ENCODE measurements around the gene PDCD4. TPM values are rescaled to one million over a fixed set of nuclear protein-coding genes. Genes with fewer than 3 reads are reported as not detected.

The PDCD4 gene
- total and polyA plus RNA-seq, 2 of the 4 experiments (the other 2 are of a cell fraction), result 10.9 to 49.7 TPM

DNA sequence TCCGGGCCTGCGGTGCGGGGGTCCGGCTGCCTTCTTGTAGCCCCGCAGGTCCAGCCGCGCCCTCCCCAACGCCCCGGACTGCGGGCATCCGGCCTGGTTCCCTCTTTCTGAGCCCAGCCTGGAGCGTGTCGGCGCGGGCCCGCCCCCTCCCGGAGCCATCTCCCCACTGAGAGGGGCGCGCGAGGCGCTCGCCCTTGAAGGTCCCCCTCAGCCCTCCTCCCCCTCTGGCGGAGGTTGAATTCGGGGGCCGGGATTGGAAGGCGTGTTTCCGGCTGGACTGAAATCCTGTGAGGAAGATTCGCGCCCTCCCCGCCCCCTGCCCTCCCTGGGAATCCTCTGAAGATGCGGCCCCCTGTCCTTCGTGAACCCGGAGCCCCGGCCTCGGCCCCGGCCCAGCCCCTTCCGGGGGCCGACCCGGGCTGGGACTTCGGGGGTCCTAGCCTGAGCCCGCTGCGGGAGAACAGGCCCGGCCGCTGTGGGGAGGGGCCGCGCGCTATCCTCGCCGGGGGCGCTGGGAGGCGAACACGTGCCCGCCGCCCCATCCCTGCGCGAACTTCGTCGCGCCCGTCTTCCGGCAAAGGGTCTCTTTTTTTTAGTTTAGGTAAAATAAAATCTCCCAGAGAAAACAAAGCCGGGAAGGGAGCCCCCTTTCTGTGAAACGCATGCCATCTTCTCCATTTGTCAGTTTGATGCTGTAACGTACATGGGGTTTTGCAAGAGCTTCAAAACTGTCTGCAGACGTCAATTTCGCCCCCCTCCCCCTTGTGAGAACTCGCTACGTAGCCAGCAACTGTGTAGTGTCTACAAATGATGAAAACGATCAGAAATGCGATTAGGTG lies 636 bp downstream of the PDCD4 start:
- intact Hi-C loops (cut with micrococcal nuclease) (loop anchor here (2.0 to 5.0 kb wide), 3 partner anchors 70 to 260 kb away; no protein-coding TSS in a partner anchor), dilution Hi-C loops (cut with HindIII; ENCODE audit: low sequenced_read_pairs, unreplicated experiment) (no loop called here), in situ Hi-C loops (cut with MboI; ENCODE audit: low sequenced_read_pairs) (no loop called here)
- H2BK120ac ChIP-seq (ENCODE audit: low read depth, low read length), result peak overlapping the region; percentile 21; the same call in 1 of the 2 replicates
- H4K20me1 ChIP-seq (ENCODE audit: insufficient read depth, low read length), result no peaks in the 10 kb centered on the region; the same call in 1 of the 2 replicates
- no peaks in the 10 kb centered on the region for H3K27me3 ChIP-seq (ENCODE audit: control insufficient read depth, insufficient read depth, low read length)
- H3K9me3 ChIP-seq (ENCODE audit: control insufficient read depth, insufficient read depth, low read length), result no peaks in the 10 kb centered on the region
- no TSS peak for BruUV-seq (replicated peaks)
- peak overlapping the region; percentile 95 for H2AFZ ChIP-seq (replicated peaks; ENCODE audit: low read length, poor library complexity)
- ChIA-PET POLR2A (ENCODE audit: unreplicated experiment) (interaction anchor here (0.7 kb wide), 1 partner anchor 138 kb away, joined by 11 read pairs; no protein-coding TSS in a partner anchor), CTCF (interaction anchor here (0.7 kb wide), 1 partner anchor 230 kb away, joined by 3 read pairs; no protein-coding TSS in a partner anchor)
- H2AK5ac ChIP-seq (ENCODE audit: low read depth, low read length), result no peak overlapping the region
- peak overlapping the region; percentile 55 for H3K27ac ChIP-seq (ENCODE audit: insufficient read depth, low read length)
- peak overlapping the region; percentile 93 for H2AK9ac ChIP-seq (replicated peaks; ENCODE audit: low read depth, low read length, poor library complexity)
- peak; percentile 72 for ATAC-seq (ENCODE audit: low read depth)
- 0% methylated on average over 26 of the region's 70 CpGs; no CpG with 5 or more reads in 1 of the 2 experiments for WGBS, 2 experiments (ENCODE audit: extremely low coverage in 2 of 2, insufficient read length in 1 of 2)
- H3K79me1 ChIP-seq (ENCODE audit: low read depth in 1 of 2, low read length in 2 of 2), result peaks cover 0 to 14% of the 10 kb centered on the region in 2 experiments; a peak in 2 of 4 replicates
- no peak overlapping the region for H3K14ac ChIP-seq (replicated peaks; ENCODE audit: low read depth, low read length)
- peak overlapping the region; percentile 91 for H3K4me2 ChIP-seq (ENCODE audit: low read depth, low read length)
- peak overlapping the region; percentile 40 for H3K4ac ChIP-seq (ENCODE audit: low read depth, low read length)
- H2BK20ac ChIP-seq (ENCODE audit: low read depth, low read length), result no peak overlapping the region
- peak overlapping the region; percentile 90 for H3K9ac ChIP-seq (ENCODE audit: low read depth, low read length)
- TF ChIP-seq, protein P1, sequence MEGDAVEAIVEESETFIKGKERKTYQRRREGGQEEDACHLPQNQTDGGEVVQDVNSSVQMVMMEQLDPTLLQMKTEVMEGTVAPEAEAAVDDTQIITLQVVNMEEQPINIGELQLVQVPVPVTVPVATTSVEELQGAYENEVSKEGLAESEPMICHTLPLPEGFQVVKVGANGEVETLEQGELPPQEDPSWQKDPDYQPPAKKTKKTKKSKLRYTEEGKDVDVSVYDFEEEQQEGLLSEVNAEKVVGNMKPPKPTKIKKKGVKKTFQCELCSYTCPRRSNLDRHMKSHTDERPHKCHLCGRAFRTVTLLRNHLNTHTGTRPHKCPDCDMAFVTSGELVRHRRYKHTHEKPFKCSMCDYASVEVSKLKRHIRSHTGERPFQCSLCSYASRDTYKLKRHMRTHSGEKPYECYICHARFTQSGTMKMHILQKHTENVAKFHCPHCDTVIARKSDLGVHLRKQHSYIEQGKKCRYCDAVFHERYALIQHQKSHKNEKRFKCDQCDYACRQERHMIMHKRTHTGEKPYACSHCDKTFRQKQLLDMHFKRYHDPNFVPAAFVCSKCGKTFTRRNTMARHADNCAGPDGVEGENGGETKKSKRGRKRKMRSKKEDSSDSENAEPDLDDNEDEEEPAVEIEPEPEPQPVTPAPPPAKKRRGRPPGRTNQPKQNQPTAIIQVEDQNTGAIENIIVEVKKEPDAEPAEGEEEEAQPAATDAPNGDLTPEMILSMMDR (conservative IDR thresholded peaks at IDR 0.05; ENCODE audit: low read depth, low read length), result peak; percentile 25; the same call in 1 of the 2 replicates
- TF ChIP-seq MXI1 (IDR thresholded peaks at IDR 0.05; ENCODE audit: borderline replicate concordance, low read depth, low read length) (peak; percentile 83), CEBPB (IDR thresholded peaks at IDR 0.05; ENCODE audit: low read depth, low read length) (peak; percentile 90), BHLHE40 (IDR thresholded peaks at IDR 0.05; ENCODE audit: low read depth, low read length) (peak; percentile 28; the same call in 1 of the 2 replicates), FOS (IDR thresholded peaks at IDR 0.05; ENCODE audit: low read depth, low read length) (no peak), SMC3 (IDR thresholded peaks at IDR 0.05; ENCODE audit: low read depth, low read length) (0 out of 2 replicates have a peak, but pooled peaks have one; percentile 9), RFX5 (IDR thresholded peaks at IDR 0.05; ENCODE audit: low read depth, low read length) (no peak), MAZ (IDR thresholded peaks at IDR 0.05; ENCODE audit: borderline replicate concordance, low read depth, low read length) (peak; percentile 69; the same call in 1 of the 2 replicates), POLR2A (IDR thresholded peaks at IDR 0.05; ENCODE audit: low read depth, low read length) (peak; percentile 68)
- TF ChIP-seq, protein P2, sequence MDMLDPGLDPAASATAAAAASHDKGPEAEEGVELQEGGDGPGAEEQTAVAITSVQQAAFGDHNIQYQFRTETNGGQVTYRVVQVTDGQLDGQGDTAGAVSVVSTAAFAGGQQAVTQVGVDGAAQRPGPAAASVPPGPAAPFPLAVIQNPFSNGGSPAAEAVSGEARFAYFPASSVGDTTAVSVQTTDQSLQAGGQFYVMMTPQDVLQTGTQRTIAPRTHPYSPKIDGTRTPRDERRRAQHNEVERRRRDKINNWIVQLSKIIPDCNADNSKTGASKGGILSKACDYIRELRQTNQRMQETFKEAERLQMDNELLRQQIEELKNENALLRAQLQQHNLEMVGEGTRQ (IDR thresholded peaks at IDR 0.05; ENCODE audit: low read depth, low read length), result peak; percentile 47
- TF ChIP-seq, protein P3, sequence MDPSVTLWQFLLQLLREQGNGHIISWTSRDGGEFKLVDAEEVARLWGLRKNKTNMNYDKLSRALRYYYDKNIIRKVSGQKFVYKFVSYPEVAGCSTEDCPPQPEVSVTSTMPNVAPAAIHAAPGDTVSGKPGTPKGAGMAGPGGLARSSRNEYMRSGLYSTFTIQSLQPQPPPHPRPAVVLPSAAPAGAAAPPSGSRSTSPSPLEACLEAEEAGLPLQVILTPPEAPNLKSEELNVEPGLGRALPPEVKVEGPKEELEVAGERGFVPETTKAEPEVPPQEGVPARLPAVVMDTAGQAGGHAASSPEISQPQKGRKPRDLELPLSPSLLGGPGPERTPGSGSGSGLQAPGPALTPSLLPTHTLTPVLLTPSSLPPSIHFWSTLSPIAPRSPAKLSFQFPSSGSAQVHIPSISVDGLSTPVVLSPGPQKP (IDR thresholded peaks at IDR 0.05; ENCODE audit: borderline replicate concordance, low read depth, low read length), result no peak
- H2BK15ac ChIP-seq (ENCODE audit: low read depth, low read length), result no peak overlapping the region; the same call in 2 of the 3 replicates
- peaks cover 2% of the 10 kb centered on the region for H3K36me3 ChIP-seq (ENCODE audit: control insufficient read depth, insufficient read depth, low read length)
- no peak overlapping the region for H3K23ac ChIP-seq (ENCODE audit: low read depth, low read length)
- peak overlapping the region; percentile 19 for H3K18ac ChIP-seq (ENCODE audit: low read depth, low read length)
- H3K4me3 ChIP-seq (ENCODE audit: insufficient read depth, low read depth, low read length), result peak overlapping the region; percentile 54
- H2BK5ac ChIP-seq (ENCODE audit: low read depth, low read length, poor library complexity, severe bottlenecking), result peak overlapping the region; percentile 51
- H3K4me1 ChIP-seq (ENCODE audit: control insufficient read depth, insufficient read depth, low read length), result peaks cover 4% of the 10 kb centered on the region
- peak overlapping the region; percentile 59 for H4K91ac ChIP-seq (ENCODE audit: insufficient read depth, low read depth, low read length)
- H3K9me1 ChIP-seq (ENCODE audit: insufficient read depth, low read length), result peaks cover 13% of the 10 kb centered on the region
- no peak overlapping the region; the same call in 1 of the 2 replicates for H4K5ac ChIP-seq (ENCODE audit: low read depth, low read length)
- peak; percentile 81 for DNase-seq
- peak overlapping the region in 1 of 2 experiments; percentile 45; a peak in 2 of 4 replicates for H4K8ac ChIP-seq (ENCODE audit: low read depth in 2 of 2, low read length in 2 of 2)
- H3K56ac ChIP-seq (ENCODE audit: extremely low read depth, insufficient read depth, low read length), result peak overlapping the region; percentile 47; the same call in 1 of the 2 replicates

Data from IMR-90 (cell line).